ENCODE measurements around the gene DYNLT2.
A peak's percentile ranks its signal among the peaks of the same experiment; 100 is the strongest.

DYNLT2 gene

GRCh38 chr6:169793408-169793807 is 42.0 kb upstream of the DYNLT2 start:
- H3K79me2 ChIP-seq (ENCODE audit: low read length): no peaks in the 10 kb centered on the region
- peaks cover 4% of the 10 kb centered on the region; the same call in 1 of the 2 replicates for H3K4me1 ChIP-seq (ENCODE audit: low read length)
- TF ChIP-seq CTCF (IDR thresholded peaks at IDR 0.05; ENCODE audit: low read depth, low read length) (no peak), EZH2phosphoT487 (IDR thresholded peaks at IDR 0.05; ENCODE audit: low read depth) (no peak)
- no peak overlapping the region for H3K4me2 ChIP-seq (ENCODE audit: low read length)
- no peaks in the 10 kb centered on the region for H4K20me1 ChIP-seq (ENCODE audit: insufficient read depth, low read length)
- 0 out of 2 replicates have a peak, but pooled peaks cover 1% of the 10 kb centered on the region for H3K27me3 ChIP-seq (ENCODE audit: low read depth, low read length)
- no peak overlapping the region for H3K4me3 ChIP-seq (ENCODE audit: low read length)
- no peaks in the 10 kb centered on the region for H3K9me3 ChIP-seq (ENCODE audit: insufficient read depth, low read length)
- H3K27ac ChIP-seq (ENCODE audit: low read length): no peak overlapping the region
- H3K9ac ChIP-seq (ENCODE audit: low read length): no peak overlapping the region
- no peak overlapping the region for H2AFZ ChIP-seq (ENCODE audit: low read depth, low read length)
- no peaks in the 10 kb centered on the region for H3K36me3 ChIP-seq (replicated peaks; ENCODE audit: low read depth, low read length)

- H3K79me2 ChIP-seq (ENCODE audit: low read length): no peaks in the 10 kb centered on the region
- no peaks in the 10 kb centered on the region for H3K27me3 ChIP-seq (ENCODE audit: low read depth, low read length)
- H3K9me3 ChIP-seq (ENCODE audit: insufficient read depth, low read length): no peaks in the 10 kb centered on the region
- no peak overlapping the region for H3K27ac ChIP-seq (ENCODE audit: low read length)
- H2AFZ ChIP-seq (ENCODE audit: low read depth, low read length): no peak overlapping the region
- peaks cover 4% of the 10 kb centered on the region; the same call in 1 of the 2 replicates for H3K4me1 ChIP-seq (ENCODE audit: low read length)
- no peaks in the 10 kb centered on the region for H3K36me3 ChIP-seq (replicated peaks; ENCODE audit: low read depth, low read length)
- H4K20me1 ChIP-seq (ENCODE audit: insufficient read depth, low read length): no peaks in the 10 kb centered on the region
- no peak overlapping the region for H3K4me3 ChIP-seq (ENCODE audit: low read length)
- no peak overlapping the region for H3K4me2 ChIP-seq (ENCODE audit: low read length)
- H3K9ac ChIP-seq (ENCODE audit: low read length): no peak overlapping the region
- TF ChIP-seq EZH2phosphoT487 (IDR thresholded peaks at IDR 0.05; ENCODE audit: low read depth) (no peak), CTCF (IDR thresholded peaks at IDR 0.05; ENCODE audit: low read depth, low read length) (no peak)
Observed at GRCh38 chr6:169792306-169793015, 41.1 kb upstream of the DYNLT2 start.

- Histone ChIP-seq H3K27me3 (ENCODE audit: low read depth, low read length) (no peaks in the 10 kb centered on the region), H3K4me1 (ENCODE audit: low read length) (peaks cover 4% of the 10 kb centered on the region; the same call in 1 of the 2 replicates), H3K4me3 (ENCODE audit: low read length) (no peak overlapping the region), H3K27ac (ENCODE audit: low read length) (no peak overlapping the region), H2AFZ (ENCODE audit: low read depth, low read length) (no peak overlapping the region), H3K79me2 (ENCODE audit: low read length) (no peaks in the 10 kb centered on the region), H3K4me2 (ENCODE audit: low read length) (no peak overlapping the region), H3K9me3 (ENCODE audit: insufficient read depth, low read length) (no peaks in the 10 kb centered on the region), H3K9ac (ENCODE audit: low read length) (no peak overlapping the region), H4K20me1 (ENCODE audit: insufficient read depth, low read length) (no peaks in the 10 kb centered on the region), H3K36me3 (replicated peaks; ENCODE audit: low read depth, low read length) (no peaks in the 10 kb centered on the region)
- TF ChIP-seq EZH2phosphoT487 (IDR thresholded peaks at IDR 0.05; ENCODE audit: low read depth) (no peak), CTCF (IDR thresholded peaks at IDR 0.05; ENCODE audit: low read depth, low read length) (no peak)
Observed at GRCh38 chr6:169791721-169792131, 40.4 kb upstream of the DYNLT2 start.

- Histone ChIP-seq H4K20me1 (ENCODE audit: insufficient read depth, low read length) (no peaks in the 10 kb centered on the region), H3K36me3 (replicated peaks; ENCODE audit: low read depth, low read length) (no peaks in the 10 kb centered on the region), H3K4me3 (ENCODE audit: low read length) (peak overlapping the region; percentile 82), H3K9me3 (ENCODE audit: insufficient read depth, low read length) (no peaks in the 10 kb centered on the region), H3K27me3 (ENCODE audit: low read depth, low read length) (no peaks in the 10 kb centered on the region), H3K9ac (ENCODE audit: low read length) (peak overlapping the region; percentile 58), H3K79me2 (ENCODE audit: low read length) (no peaks in the 10 kb centered on the region), H3K27ac (ENCODE audit: low read length) (no peak overlapping the region), H3K4me1 (ENCODE audit: low read length) (peaks cover 4% of the 10 kb centered on the region; the same call in 1 of the 2 replicates), H2AFZ (ENCODE audit: low read depth, low read length) (peak overlapping the region; percentile 78; the same call in 1 of the 2 replicates), H3K4me2 (ENCODE audit: low read length) (peak overlapping the region; percentile 96)
- TF ChIP-seq EZH2phosphoT487 (IDR thresholded peaks at IDR 0.05; ENCODE audit: low read depth) (no peak), CTCF (IDR thresholded peaks at IDR 0.05; ENCODE audit: low read depth, low read length) (peak; percentile 77)
Observed at GRCh38 chr6:169789944-169790927, 38.9 kb upstream of the DYNLT2 start.

Measured in OCI-LY3 (cell line).